Measurements from ENCODE around the gene DUOXA2. TPM values are rescaled to one million over a fixed set of nuclear protein-coding genes. Genes with fewer than 3 reads are reported as not detected.

The DUOXA2 gene
- total RNA-seq, 4 donors from 2014 or later, result 0.49 to 0.62 TPM; not detected in 2

DNA sequence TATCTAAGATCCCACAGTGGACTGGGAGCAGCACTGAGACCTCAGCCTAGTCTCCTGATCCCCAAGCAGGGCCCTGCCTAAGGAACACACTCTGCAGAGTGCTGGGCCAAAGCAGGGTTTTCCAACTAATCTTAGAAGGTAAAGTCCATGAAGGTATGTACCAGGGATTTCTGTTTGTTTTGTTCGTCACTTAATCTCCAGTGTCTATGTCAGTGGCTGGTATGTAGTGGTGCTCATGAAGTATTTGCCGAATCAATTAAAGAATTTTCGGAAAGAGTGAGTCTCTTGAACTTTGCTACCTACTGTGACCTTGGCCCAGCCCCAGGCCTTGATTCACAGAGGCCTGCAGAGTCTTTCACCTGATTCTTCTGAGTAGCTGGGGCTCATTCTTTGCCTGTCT lies 17.4 kb downstream of the DUOXA2 start:
- Histone ChIP-seq H3K36me3 (no peaks in the 10 kb centered on the region), H3K9me3 (no peaks in the 10 kb centered on the region), H3K27ac (no peak overlapping the region), H3K4me3 (no peak overlapping the region), H3K27me3 (peaks cover 95% of the 10 kb centered on the region), H3K4me1 (peaks cover 0 to 24% (median 0%) of the 10 kb centered on the region in 3 donors)
- no peak for ATAC-seq
- TF ChIP-seq POLR2AphosphoS5 (IDR thresholded peaks at IDR 0.05), result no peak
- TF ChIP-seq POLR2A (IDR thresholded peaks at IDR 0.05), result no peak
- TF ChIP-seq EP300 (IDR thresholded peaks at IDR 0.05), result no peak
- no peak for TF ChIP-seq CTCF (IDR thresholded peaks at IDR 0.05)
- WGBS, 2 donors (ENCODE audit: low coverage in 1 of 2), result 92 to 100% methylated on average over 2 to 3 of the region's 3 CpGs

- H3K27me3 ChIP-seq, result peaks cover 94% of the 10 kb centered on the region
- no peaks in the 10 kb centered on the region for H3K36me3 ChIP-seq
- peaks cover 0 to 24% (median 0%) of the 10 kb centered on the region in 3 donors for H3K4me1 ChIP-seq
- no peak for TF ChIP-seq EP300 (IDR thresholded peaks at IDR 0.05)
- no peak for TF ChIP-seq POLR2AphosphoS5 (IDR thresholded peaks at IDR 0.05)
- TF ChIP-seq POLR2A (IDR thresholded peaks at IDR 0.05), result no peak
- no peak for TF ChIP-seq CTCF (IDR thresholded peaks at IDR 0.05)
- no peak for ATAC-seq
- no peak overlapping the region for H3K27ac ChIP-seq
- 50% methylated on average over 2 of the region's 3 CpGs; no CpG with 5 or more reads in 1 of the 2 donors for WGBS, 2 donors (ENCODE audit: low coverage in 1 of 2)
- no peak overlapping the region for H3K4me3 ChIP-seq
- no peaks in the 10 kb centered on the region for H3K9me3 ChIP-seq
Measured at GRCh38 chr15:45132844-45133560, 18.9 kb downstream of the DUOXA2 start.

- 51 to 83% methylated on average over 2 to 3 of the region's 5 CpGs for WGBS, 2 donors (ENCODE audit: low coverage in 1 of 2)
- H3K36me3 ChIP-seq, result no peaks in the 10 kb centered on the region
- H3K27ac ChIP-seq, result no peak overlapping the region
- TF ChIP-seq CTCF (IDR thresholded peaks at IDR 0.05), result no peak
- no peak for TF ChIP-seq POLR2AphosphoS5 (IDR thresholded peaks at IDR 0.05)
- TF ChIP-seq POLR2A (IDR thresholded peaks at IDR 0.05), result no peak
- TF ChIP-seq EP300 (IDR thresholded peaks at IDR 0.05), result no peak
- ATAC-seq, result no peak
- no peak overlapping the region for H3K4me3 ChIP-seq
- H3K9me3 ChIP-seq, result no peaks in the 10 kb centered on the region
- peaks cover 94% of the 10 kb centered on the region for H3K27me3 ChIP-seq
- H3K4me1 ChIP-seq, result peaks cover 0 to 24% (median 0%) of the 10 kb centered on the region in 3 donors
Measured at GRCh38 chr15:45133561-45133920, 19.4 kb downstream of the DUOXA2 start.

GRCh38 chr15:45134046-45134445 lies 19.9 kb downstream of the DUOXA2 start:
- H3K4me1 ChIP-seq, result peaks cover 0 to 20% (median 0%) of the 10 kb centered on the region in 3 donors
- no peaks in the 10 kb centered on the region for H3K36me3 ChIP-seq
- no CpG with 5 or more reads among the region's 7 CpGs for WGBS, 2 donors (ENCODE audit: low coverage in 1 of 2)
- ATAC-seq, result no peak
- no peak overlapping the region for H3K27ac ChIP-seq
- H3K4me3 ChIP-seq, result no peak overlapping the region
- TF ChIP-seq POLR2AphosphoS5 (IDR thresholded peaks at IDR 0.05) (no peak), EP300 (IDR thresholded peaks at IDR 0.05) (no peak), POLR2A (IDR thresholded peaks at IDR 0.05) (no peak), CTCF (IDR thresholded peaks at IDR 0.05) (no peak)
- H3K9me3 ChIP-seq, result no peaks in the 10 kb centered on the region
- peaks cover 94% of the 10 kb centered on the region for H3K27me3 ChIP-seq

Measured in gastroesophageal sphincter (tissue), 4 donors.